ENCODE results near the gene GALC.
A peak's percentile ranks its signal among the peaks of the same experiment; 100 is the strongest.

Gene GALC

GRCh38 chr14:87999277-87999676 lies 6.3 kb upstream of the GALC start:
- Mint-ChIP-seq H3K27ac (no peak overlapping the region), H3K4me1 (ENCODE audit: low read depth) (peaks cover 53% of the 10 kb centered on the region), H3K9me3 (no peaks in the 10 kb centered on the region), H3K4me3 (no peak overlapping the region), H3K27me3 (ENCODE audit: low read depth) (peaks cover 2% of the 10 kb centered on the region), H3K36me3 (ENCODE audit: low read depth) (peaks cover 5% of the 10 kb centered on the region)
- no peak for DNase-seq (ENCODE audit: low spot score)

GRCh38 chr14:87998482-87998881 lies 5.5 kb upstream of the GALC start:
- H3K4me1 Mint-ChIP-seq (ENCODE audit: low read depth), result peaks cover 58% of the 10 kb centered on the region
- DNase-seq (ENCODE audit: low spot score), result no peak
- no peak overlapping the region for H3K27ac Mint-ChIP-seq
- H3K36me3 Mint-ChIP-seq (ENCODE audit: low read depth), result peaks cover 5% of the 10 kb centered on the region
- peaks cover 2% of the 10 kb centered on the region for H3K27me3 Mint-ChIP-seq (ENCODE audit: low read depth)
- no peak overlapping the region for H3K4me3 Mint-ChIP-seq
- no peaks in the 10 kb centered on the region for H3K9me3 Mint-ChIP-seq

- H3K27me3 Mint-ChIP-seq (ENCODE audit: low read depth), result peaks cover 2% of the 10 kb centered on the region
- H3K27ac Mint-ChIP-seq, result peak overlapping the region; percentile 69
- peaks cover 4% of the 10 kb centered on the region for H3K36me3 Mint-ChIP-seq (ENCODE audit: low read depth)
- no peaks in the 10 kb centered on the region for H3K9me3 Mint-ChIP-seq
- no peak overlapping the region for H3K4me3 Mint-ChIP-seq
- DNase-seq (ENCODE audit: low spot score), result no peak
- H3K4me1 Mint-ChIP-seq (ENCODE audit: low read depth), result peaks cover 59% of the 10 kb centered on the region
These were observed 3.3 kb upstream of the GALC start for GRCh38 chr14:87996291-87996592.

GRCh38 chr14:87995500-87996290 lies 2.7 kb upstream of the GALC start:
- Mint-ChIP-seq H3K9me3 (no peaks in the 10 kb centered on the region), H3K4me3 (no peak overlapping the region), H3K27ac (peak overlapping the region; percentile 71), H3K4me1 (ENCODE audit: low read depth) (peaks cover 57% of the 10 kb centered on the region), H3K27me3 (ENCODE audit: low read depth) (peaks cover 2% of the 10 kb centered on the region), H3K36me3 (ENCODE audit: low read depth) (peaks cover 4% of the 10 kb centered on the region)
- DNase-seq (ENCODE audit: low spot score), result no peak

GRCh38 chr14:87994974-87995373 lies 2.0 kb upstream of the GALC start:
- H3K27ac Mint-ChIP-seq, result peak overlapping the region; percentile 20
- peaks cover 59% of the 10 kb centered on the region for H3K4me1 Mint-ChIP-seq (ENCODE audit: low read depth)
- H3K27me3 Mint-ChIP-seq (ENCODE audit: low read depth), result peaks cover 2% of the 10 kb centered on the region
- peak; percentile 42 for DNase-seq (ENCODE audit: low spot score)
- H3K36me3 Mint-ChIP-seq (ENCODE audit: low read depth), result peaks cover 4% of the 10 kb centered on the region
- H3K4me3 Mint-ChIP-seq, result peak overlapping the region; percentile 11
- H3K9me3 Mint-ChIP-seq, result no peaks in the 10 kb centered on the region

GRCh38 chr14:87992346-87992717 lies 650 bp downstream of the GALC start:
- DNase-seq (ENCODE audit: low spot score), result no peak
- Mint-ChIP-seq H3K4me1 (ENCODE audit: low read depth) (peaks cover 64% of the 10 kb centered on the region), H3K9me3 (no peaks in the 10 kb centered on the region), H3K4me3 (peak overlapping the region; percentile 88), H3K27me3 (ENCODE audit: low read depth) (no peaks in the 10 kb centered on the region), H3K27ac (peak overlapping the region; percentile 90), H3K36me3 (ENCODE audit: low read depth) (peaks cover 8% of the 10 kb centered on the region)

- H3K9me3 Mint-ChIP-seq, result no peaks in the 10 kb centered on the region
- H3K4me3 Mint-ChIP-seq, result no peak overlapping the region
- H3K4me1 Mint-ChIP-seq (ENCODE audit: low read depth), result peaks cover 55% of the 10 kb centered on the region
- no peak overlapping the region for H3K27ac Mint-ChIP-seq
- no peak for DNase-seq (ENCODE audit: low spot score)
- H3K27me3 Mint-ChIP-seq (ENCODE audit: low read depth), result no peaks in the 10 kb centered on the region
- peaks cover 12% of the 10 kb centered on the region for H3K36me3 Mint-ChIP-seq (ENCODE audit: low read depth)
These were observed 2.3 kb downstream of the GALC start for GRCh38 chr14:87990682-87991081.

- H3K4me1 Mint-ChIP-seq (ENCODE audit: low read depth), result peaks cover 48% of the 10 kb centered on the region
- no peaks in the 10 kb centered on the region for H3K27me3 Mint-ChIP-seq (ENCODE audit: low read depth)
- no peak overlapping the region for H3K4me3 Mint-ChIP-seq
- no peak for DNase-seq (ENCODE audit: low spot score)
- no peak overlapping the region for H3K27ac Mint-ChIP-seq
- peaks cover 10% of the 10 kb centered on the region for H3K36me3 Mint-ChIP-seq (ENCODE audit: low read depth)
- no peaks in the 10 kb centered on the region for H3K9me3 Mint-ChIP-seq
These were observed 3.1 kb downstream of the GALC start for GRCh38 chr14:87989956-87990299.

- H3K36me3 Mint-ChIP-seq (ENCODE audit: low read depth), result peaks cover 14% of the 10 kb centered on the region
- peaks cover 43% of the 10 kb centered on the region for H3K4me1 Mint-ChIP-seq (ENCODE audit: low read depth)
- H3K4me3 Mint-ChIP-seq, result no peak overlapping the region
- DNase-seq (ENCODE audit: low spot score), result no peak
- no peak overlapping the region for H3K27ac Mint-ChIP-seq
- no peaks in the 10 kb centered on the region for H3K9me3 Mint-ChIP-seq
- H3K27me3 Mint-ChIP-seq (ENCODE audit: low read depth), result no peaks in the 10 kb centered on the region
These were observed 3.6 kb downstream of the GALC start for GRCh38 chr14:87989221-87989955.

GRCh38 chr14:87979689-87980088 lies 13.3 kb downstream of the GALC start:
- Mint-ChIP-seq H3K4me3 (no peak overlapping the region), H3K9me3 (no peaks in the 10 kb centered on the region), H3K27ac (no peak overlapping the region), H3K36me3 (ENCODE audit: low read depth) (peaks cover 38% of the 10 kb centered on the region), H3K27me3 (ENCODE audit: low read depth) (no peaks in the 10 kb centered on the region), H3K4me1 (ENCODE audit: low read depth) (peaks cover 1% of the 10 kb centered on the region)
- no peak for DNase-seq (ENCODE audit: low spot score)

- Mint-ChIP-seq H3K9me3 (no peaks in the 10 kb centered on the region), H3K27me3 (ENCODE audit: low read depth) (no peaks in the 10 kb centered on the region), H3K4me3 (no peak overlapping the region), H3K27ac (no peak overlapping the region), H3K36me3 (ENCODE audit: low read depth) (peaks cover 26% of the 10 kb centered on the region), H3K4me1 (ENCODE audit: low read depth) (peaks cover 1% of the 10 kb centered on the region)
- no peak for DNase-seq (ENCODE audit: low spot score)
These were observed 17.3 kb downstream of the GALC start for GRCh38 chr14:87975636-87976035.

- Mint-ChIP-seq H3K36me3 (ENCODE audit: low read depth) (peaks cover 13% of the 10 kb centered on the region), H3K9me3 (no peaks in the 10 kb centered on the region)
These were observed 22.0 kb downstream of the GALC start for GRCh38 chr14:87971010-87971409.

GRCh38 chr14:87967496-87967895 lies 25.5 kb downstream of the GALC start:
- H3K4me3 Mint-ChIP-seq, result no peak overlapping the region
- H3K27ac Mint-ChIP-seq, result no peak overlapping the region
- H3K4me1 Mint-ChIP-seq (ENCODE audit: low read depth), result no peaks in the 10 kb centered on the region
- DNase-seq (ENCODE audit: low spot score), result no peak
- no peaks in the 10 kb centered on the region for H3K27me3 Mint-ChIP-seq (ENCODE audit: low read depth)
- H3K9me3 Mint-ChIP-seq, result no peaks in the 10 kb centered on the region
- peaks cover 25% of the 10 kb centered on the region for H3K36me3 Mint-ChIP-seq (ENCODE audit: low read depth)

More at GRCh38 chr14:87971010-87971409, 22.0 kb downstream of the GALC start:
- H3K4me3 Mint-ChIP-seq, result no peak overlapping the region
- no peaks in the 10 kb centered on the region for H3K4me1 Mint-ChIP-seq (ENCODE audit: low read depth)
- DNase-seq (ENCODE audit: low spot score), result no peak
- H3K27me3 Mint-ChIP-seq (ENCODE audit: low read depth), result no peaks in the 10 kb centered on the region
- no peak overlapping the region for H3K27ac Mint-ChIP-seq

- H3K9me3 Mint-ChIP-seq, result no peaks in the 10 kb centered on the region
- DNase-seq (ENCODE audit: low spot score), result no peak
- no peaks in the 10 kb centered on the region for H3K27me3 Mint-ChIP-seq (ENCODE audit: low read depth)
- no peak overlapping the region for H3K27ac Mint-ChIP-seq
- H3K4me3 Mint-ChIP-seq, result no peak overlapping the region
- H3K36me3 Mint-ChIP-seq (ENCODE audit: low read depth), result peaks cover 28% of the 10 kb centered on the region
- H3K4me1 Mint-ChIP-seq (ENCODE audit: low read depth), result no peaks in the 10 kb centered on the region
These were observed 26.2 kb downstream of the GALC start for GRCh38 chr14:87966816-87967215.

Data from T-helper 2 cell treated with Interferon-gamma antibody and Interleukin-4, amounts not matched to agents 5 μg/mL and 100 μg/mL, for 36 hours (primary cell).